H1 (cell line): ENCODE measurements around the gene SNED1.

Source experiments
- BCL11A ChIP-seq, 2 experiments: IDR thresholded peaks; one replicate each; pipeline ENCODE4 v1.6.1; 2011; ENCODE audit warnings: low read depth in 2 of 2, low read length in 2 of 2, mild to moderate bottlenecking in 2 of 2
- CTCF ChIP-seq, 3 experiments: IDR thresholded peaks; 1 replicate in 2 of 3; 2 replicates in 1 of 3; pipeline versions ENCODE4 v1.5.1 to v1.6.1; 2011; ENCODE audit warnings: low read length in 3 of 3, mild to moderate bottlenecking in 3 of 3, inconsistent platforms in 2 of 3, low read depth in 1 of 3, moderate library complexity in 1 of 3; ENCODE audit not compliant: insufficient read depth in 1 of 3; ENCODE audit errors: control extremely low read depth in 1 of 3
- EP300 ChIP-seq, 2 experiments: IDR thresholded peaks; 1 replicate in 1 of 2; 2 replicates in 1 of 2; pipeline ENCODE4 v1.6.1; 2011 to 2012; ENCODE audit warnings: low read depth in 2 of 2, low read length in 2 of 2, mild to moderate bottlenecking in 2 of 2, borderline replicate concordance in 1 of 2, inconsistent platforms in 1 of 2, moderate library complexity in 1 of 2
- EZH2 ChIP-seq: fragments of 200-600 bp; sonication (generic); IDR thresholded peaks from 2 replicates; pipeline ENCODE4 v1.7.1; 2012; ENCODE audit warnings: low read depth, mild to moderate bottlenecking, moderate library complexity, low read length, inconsistent platforms; ENCODE audit not compliant: severe bottlenecking
- GTF2F1 ChIP-seq: IDR thresholded peaks from 2 replicates; pipeline ENCODE4 v1.6.1; 2012; ENCODE audit warnings: low read depth, low read length, improper control_type of control experiment, borderline replicate concordance
- HDAC6 ChIP-seq: IDR thresholded peaks from one replicate; pipeline ENCODE4 v1.7.1; 2012; ENCODE audit warnings: low read depth, mild to moderate bottlenecking, inconsistent platforms, low read length, moderate library complexity
- JUND ChIP-seq: IDR thresholded peaks from 2 replicates; pipeline ENCODE4 v1.6.1; 2011; ENCODE audit warnings: mild to moderate bottlenecking, improper control_type of control experiment, low read length
- MAFK ChIP-seq: IDR thresholded peaks from 2 replicates; pipeline ENCODE4 v1.6.1; 2012; ENCODE audit warnings: low read depth, mild to moderate bottlenecking, improper control_type of control experiment, low read length
- POLR2A ChIP-seq, 2 experiments: IDR thresholded peaks; 1 replicate in 1 of 2; 2 replicates in 1 of 2; pipeline ENCODE4 v1.6.1; 2011; ENCODE audit warnings: low read depth in 2 of 2, low read length in 2 of 2, mild to moderate bottlenecking in 2 of 2; ENCODE audit errors: control extremely low read depth in 1 of 2
- POLR2AphosphoS5 ChIP-seq: IDR thresholded peaks from 2 replicates; pipeline ENCODE4 v1.6.1; 2011; ENCODE audit warnings: low read depth, low read length
- RNF2 ChIP-seq: fragments of 200-900, 300-1000 bp; sonication (generic); IDR thresholded peaks from 2 replicates; pipeline ENCODE4 v1.7.1; 2016; ENCODE audit warnings: borderline replicate concordance, low read depth, mild to moderate bottlenecking, antibody characterized with exemption, low read length; ENCODE audit not compliant: poor library complexity, severe bottlenecking; ENCODE audit errors: missing control alignments
- SIRT6 ChIP-seq: IDR thresholded peaks from one replicate; pipeline ENCODE4 v1.7.1; 2012; ENCODE audit warnings: low read length, inconsistent platforms
- YY1 ChIP-seq: IDR thresholded peaks from 2 replicates; pipeline ENCODE4 v1.6.1; 2011; ENCODE audit warnings: low read depth, mild to moderate bottlenecking, low read length

GRCh38 chr2:241011751-241012510 lies 13.5 kb downstream of the SNED1 start:
- TF ChIP-seq HDAC6 (no peak), EP300 (IDR thresholded peaks at IDR 0.05; ENCODE audit: borderline replicate concordance in 1 of 2, low read depth in 2 of 2, low read length in 2 of 2) (no peak), CTCF (IDR thresholded peaks at IDR 0.05; ENCODE audit: control extremely low read depth in 1 of 3, insufficient read depth in 1 of 3, low read depth in 1 of 3, low read length in 3 of 3) (no peak), SIRT6 (no peak), BCL11A (IDR thresholded peaks at IDR 0.05; ENCODE audit: low read depth in 2 of 2, low read length in 2 of 2) (no peak), POLR2AphosphoS5 (no peak), JUND (no peak), POLR2A (IDR thresholded peaks at IDR 0.05; ENCODE audit: control extremely low read depth in 1 of 2, low read depth in 2 of 2, low read length in 2 of 2) (no peak), EZH2 (no peak), RNF2 (no peak), GTF2F1 (no peak), YY1 (no peak), MAFK (no peak)
